HEK293 (cell line): Measurements from ENCODE around the gene CCL18.

Experiments used
- CTCF ChIA-PET: fragments of 350-600 bp; formaldehyde crosslinking; extraction: SDS; loops from one replicate; lab custom pipeline; 2021; ENCODE audit warnings: antibody characterized with exemption; lab: Yijun Ruan, JAX
- POLR2A ChIA-PET: fragments of 300-600 bp; formaldehyde crosslinking; extraction: SDS; loops from one replicate; lab custom pipeline; 2020; ENCODE audit warnings: antibody characterized with exemption, inconsistent platforms; lab: Yijun Ruan, JAX
- H3K27ac ChIP-seq: fragments of 200-500 bp; sonication (Bioruptor generic); 2 replicates; pipeline ENCODE4 v1.5.1; 2014; ENCODE audit warnings: low read depth, low read length, control low read depth, inconsistent platforms; ENCODE audit errors: extremely low read depth
- H3K36me3 ChIP-seq, 2 experiments: fragments of 200-500 bp in 1 of 2; sonication (Bioruptor generic) in 1 of 2; 1 replicate in 1 of 2; 2 replicates in 1 of 2; pipeline ENCODE4 v1.5.1; 2014 to 2017; ENCODE audit warnings: inconsistent platforms in 2 of 2, low read length in 2 of 2; ENCODE audit not compliant: control insufficient read depth in 2 of 2, insufficient read depth in 1 of 2
- H3K4me1 ChIP-seq: fragments of 200-500 bp; sonication (Bioruptor generic); 2 replicates; pipeline ENCODE4 v1.5.1; 2014; ENCODE audit warnings: mild to moderate bottlenecking, low read length, inconsistent platforms; ENCODE audit not compliant: control insufficient read depth, insufficient read depth
- H3K4me3 ChIP-seq: 2 replicates; pipeline ENCODE4 v1.5.1; 2011; ENCODE audit warnings: low read depth, mild to moderate bottlenecking, control low read depth, low read length, moderate library complexity
- H3K9me3 ChIP-seq: fragments of 200-500 bp; sonication (Bioruptor generic); 2 replicates; pipeline ENCODE4 v1.5.1; 2014; ENCODE audit warnings: low read depth, low read length, inconsistent platforms; ENCODE audit not compliant: control insufficient read depth, insufficient read depth
- GFI1B ChIP-seq: fragments of 450-650 bp; formaldehyde crosslinking; IDR thresholded peaks from 2 replicates; pipeline ENCODE4 v1.5.1; 2016; ENCODE audit warnings: missing biosample characterization, missing genetic modification characterization
- GLI2 ChIP-seq: fragments of 450-650 bp; formaldehyde crosslinking; IDR thresholded peaks from 2 replicates; pipeline ENCODE4; 2017; ENCODE audit warnings: missing biosample characterization, missing genetic modification characterization, low read depth, borderline replicate concordance
- GLIS1 ChIP-seq: fragments of 450-650 bp; formaldehyde crosslinking; IDR thresholded peaks from 2 replicates; pipeline ENCODE4 v1.5.1; 2016; ENCODE audit warnings: missing biosample characterization, missing genetic modification characterization
- SALL2 ChIP-seq: fragments of 450-650 bp; formaldehyde crosslinking; IDR thresholded peaks from 2 replicates; pipeline ENCODE4 v1.5.0; 2017; ENCODE audit warnings: missing biosample characterization, mild to moderate bottlenecking, missing genetic modification characterization, borderline replicate concordance
- SETDB1 ChIP-seq: IDR thresholded peaks from one replicate; pipeline ENCODE4 v1.6.1; 2017; ENCODE audit warnings: mild to moderate bottlenecking, low read length, moderate library complexity, mixed read lengths; ENCODE audit not compliant: insufficient read length
- SP7 ChIP-seq: fragments of 450-650 bp; formaldehyde crosslinking; IDR thresholded peaks from 2 replicates; pipeline ENCODE4 v1.5.1; 2016; ENCODE audit warnings: missing biosample characterization, missing genetic modification characterization
- ZFP41 ChIP-seq: fragments of 450-650 bp; formaldehyde crosslinking; IDR thresholded peaks from 2 replicates; pipeline ENCODE4 v1.5.1; 2016; ENCODE audit warnings: missing biosample characterization, missing genetic modification characterization, borderline replicate concordance
- ZNF121 ChIP-seq: fragments of 450-650 bp; formaldehyde crosslinking; IDR thresholded peaks from 2 replicates; pipeline ENCODE4 v1.5.1; 2016; ENCODE audit warnings: missing biosample characterization, missing genetic modification characterization
- ZNF157 ChIP-seq: fragments of 450-650 bp; formaldehyde crosslinking; IDR thresholded peaks from 2 replicates; pipeline ENCODE4 v1.5.1; 2016; ENCODE audit warnings: missing biosample characterization, missing genetic modification characterization
- ZNF175 ChIP-seq: fragments of 450-650 bp; formaldehyde crosslinking; IDR thresholded peaks from 2 replicates; pipeline ENCODE4 v1.5.1; 2016; ENCODE audit warnings: missing biosample characterization, missing genetic modification characterization
- ZNF239 ChIP-seq: fragments of 450-650 bp; formaldehyde crosslinking; IDR thresholded peaks from 2 replicates; pipeline ENCODE4 v1.5.1; 2016; ENCODE audit warnings: missing biosample characterization, missing genetic modification characterization
- ZNF274 ChIP-seq, 2 experiments: fragments of 200-500 bp in 1 of 2; fragments of 450-650 bp in 1 of 2; sonication (Bioruptor generic) in 1 of 2; formaldehyde crosslinking in 1 of 2; IDR thresholded peaks; 2 replicates each; pipeline versions ENCODE4 v1.5.1 to v1.6.1; 2014 to 2016; ENCODE audit warnings: borderline replicate concordance in 1 of 2, inconsistent platforms in 1 of 2, low read length in 1 of 2, missing biosample characterization in 1 of 2, missing genetic modification characterization in 1 of 2
- ZNF324 ChIP-seq: fragments of 450-650 bp; formaldehyde crosslinking; IDR thresholded peaks from 2 replicates; pipeline ENCODE4 v1.5.1; 2016; ENCODE audit warnings: missing biosample characterization, missing genetic modification characterization
- ZNF341 ChIP-seq: fragments of 450-650 bp; formaldehyde crosslinking; IDR thresholded peaks from 2 replicates; pipeline ENCODE4; 2016; ENCODE audit warnings: low read depth, missing biosample characterization, missing genetic modification characterization
- ZNF354C ChIP-seq: fragments of 450-650 bp; formaldehyde crosslinking; IDR thresholded peaks from 2 replicates; pipeline ENCODE4 v1.5.1; 2016; ENCODE audit warnings: missing biosample characterization, missing genetic modification characterization, low read depth, borderline replicate concordance
- ZNF362 ChIP-seq: fragments of 450-650 bp; formaldehyde crosslinking; IDR thresholded peaks from 2 replicates; pipeline ENCODE4 v1.5.1; 2016; ENCODE audit warnings: missing biosample characterization, missing genetic modification characterization
- ZNF416 ChIP-seq: fragments of 450-650 bp; formaldehyde crosslinking; IDR thresholded peaks from 2 replicates; pipeline ENCODE4 v1.5.1; 2016; ENCODE audit warnings: missing biosample characterization, missing genetic modification characterization
- ZNF626 ChIP-seq: fragments of 450-650 bp; sonication (Bioruptor Pico); formaldehyde crosslinking; IDR thresholded peaks from 2 replicates; pipeline ENCODE4 v1.5.1; 2018; ENCODE audit warnings: missing biosample characterization, missing genetic modification characterization, inconsistent platforms
- ZNF664 ChIP-seq: fragments of 450-650 bp; formaldehyde crosslinking; IDR thresholded peaks from 2 replicates; pipeline ENCODE4 v1.5.1; 2016; ENCODE audit warnings: missing biosample characterization, missing genetic modification characterization
- ZSCAN23 ChIP-seq: fragments of 450-650 bp; formaldehyde crosslinking; IDR thresholded peaks from 2 replicates; pipeline ENCODE4 v1.5.1; 2016; ENCODE audit warnings: missing biosample characterization, missing genetic modification characterization
- TF ChIP-seq, protein P1 (sequence below): fragments of 450-650 bp; formaldehyde crosslinking; IDR thresholded peaks from 2 replicates; pipeline ENCODE4 v1.5.1; 2016; ENCODE audit warnings: missing biosample characterization, missing genetic modification characterization
- TF ChIP-seq, protein P2 (sequence below): fragments of 450-650 bp; formaldehyde crosslinking; IDR thresholded peaks from 2 replicates; pipeline ENCODE4 v1.5.1; 2016; ENCODE audit warnings: missing biosample characterization, missing genetic modification characterization

CCL18 gene

DNA sequence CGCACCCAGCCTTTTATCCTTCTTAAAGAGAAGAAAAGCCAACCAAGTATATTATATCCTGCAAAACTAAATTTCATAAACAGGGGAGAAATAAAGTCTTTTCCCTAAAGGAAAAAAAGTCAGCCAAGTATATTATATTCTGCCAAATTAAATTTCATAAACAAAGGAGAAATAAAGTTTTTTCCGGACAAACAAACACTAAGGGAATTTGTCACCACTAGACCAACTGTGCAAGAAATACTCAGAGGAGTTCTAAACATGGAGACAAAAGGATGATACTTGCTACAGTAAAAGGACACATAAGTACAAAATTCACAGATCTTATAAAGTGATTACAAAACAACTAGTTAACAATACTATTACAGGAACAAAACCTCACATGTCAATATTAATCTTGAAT lies 14.4 kb upstream of the CCL18 start:
- POLR2A ChIA-PET, result no interaction called here
- TF ChIP-seq SALL2 (tag by site-specific recombination), result no peak
- 0 out of 2 replicates have a peak, but pooled peaks have one; percentile 61 for TF ChIP-seq ZNF626
- TF ChIP-seq SETDB1, result peak; percentile 95
- TF ChIP-seq, all 188 proteins: peak for 2
- no peak overlapping the region for H3K4me3 ChIP-seq
- no peaks in the 10 kb centered on the region; the same call in none of the 2 replicates for H3K9me3 ChIP-seq
- no peaks in the 10 kb centered on the region for H3K4me1 ChIP-seq
- CTCF ChIA-PET, result interaction anchor here (1.2 kb wide), 1 partner anchor 23 kb away, joined by 3 read pairs; no protein-coding TSS in a partner anchor
- no peaks in the 10 kb centered on the region for H3K36me3 ChIP-seq
- H3K27ac ChIP-seq, result no peak overlapping the region

DNA sequence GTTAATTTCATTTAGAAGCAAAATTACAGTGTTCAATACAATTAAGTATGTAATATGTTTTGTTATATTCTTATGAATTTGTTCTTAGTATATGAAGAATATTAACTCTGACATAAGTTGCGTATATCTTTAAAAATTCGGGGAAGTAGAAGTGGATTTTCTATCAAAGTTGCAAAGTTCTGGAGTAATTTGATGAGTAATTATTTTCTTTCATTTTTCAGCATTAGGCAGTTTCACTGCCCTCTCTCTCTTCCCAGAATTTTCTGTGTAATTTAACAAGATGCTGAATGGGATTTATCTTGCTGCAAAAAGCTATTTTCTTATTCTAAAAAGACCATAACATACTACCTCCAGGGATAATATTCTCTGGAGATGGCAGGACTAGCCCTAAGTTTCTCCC lies 8.9 kb upstream of the CCL18 start:
- H3K4me3 ChIP-seq, result no peak overlapping the region
- TF ChIP-seq ZNF121 (tag by site-specific recombination) (no peak), ZNF239 (no peak)
- TF ChIP-seq, protein P1, sequence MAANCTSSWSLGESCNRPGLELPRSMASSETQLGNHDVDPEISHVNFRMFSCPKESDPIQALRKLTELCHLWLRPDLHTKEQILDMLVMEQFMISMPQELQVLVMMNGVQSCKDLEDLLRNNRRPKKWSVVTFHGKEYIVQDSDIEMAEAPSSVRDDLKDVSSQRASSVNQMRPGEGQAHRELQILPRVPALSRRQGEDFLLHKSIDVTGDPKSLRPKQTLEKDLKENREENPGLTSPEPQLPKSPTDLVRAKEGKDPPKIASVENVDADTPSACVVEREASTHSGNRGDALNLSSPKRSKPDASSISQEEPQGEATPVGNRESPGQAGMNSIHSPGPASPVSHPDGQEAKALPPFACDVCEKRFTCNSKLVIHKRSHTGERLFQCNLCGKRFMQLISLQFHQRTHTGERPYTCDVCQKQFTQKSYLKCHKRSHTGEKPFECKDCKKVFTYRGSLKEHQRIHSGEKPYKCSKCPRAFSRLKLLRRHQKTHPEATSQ (tag by site-specific recombination), result no peak
- TF ChIP-seq, protein P2, sequence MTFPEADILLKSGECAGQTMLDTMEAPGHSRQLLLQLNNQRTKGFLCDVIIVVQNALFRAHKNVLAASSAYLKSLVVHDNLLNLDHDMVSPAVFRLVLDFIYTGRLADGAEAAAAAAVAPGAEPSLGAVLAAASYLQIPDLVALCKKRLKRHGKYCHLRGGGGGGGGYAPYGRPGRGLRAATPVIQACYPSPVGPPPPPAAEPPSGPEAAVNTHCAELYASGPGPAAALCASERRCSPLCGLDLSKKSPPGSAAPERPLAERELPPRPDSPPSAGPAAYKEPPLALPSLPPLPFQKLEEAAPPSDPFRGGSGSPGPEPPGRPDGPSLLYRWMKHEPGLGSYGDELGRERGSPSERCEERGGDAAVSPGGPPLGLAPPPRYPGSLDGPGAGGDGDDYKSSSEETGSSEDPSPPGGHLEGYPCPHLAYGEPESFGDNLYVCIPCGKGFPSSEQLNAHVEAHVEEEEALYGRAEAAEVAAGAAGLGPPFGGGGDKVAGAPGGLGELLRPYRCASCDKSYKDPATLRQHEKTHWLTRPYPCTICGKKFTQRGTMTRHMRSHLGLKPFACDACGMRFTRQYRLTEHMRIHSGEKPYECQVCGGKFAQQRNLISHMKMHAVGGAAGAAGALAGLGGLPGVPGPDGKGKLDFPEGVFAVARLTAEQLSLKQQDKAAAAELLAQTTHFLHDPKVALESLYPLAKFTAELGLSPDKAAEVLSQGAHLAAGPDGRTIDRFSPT, result no peak
- TF ChIP-seq, all 188 proteins: peak for 0
- ChIA-PET CTCF (interaction anchor here (6.1 kb wide), 1 partner anchor 17 kb away, joined by 42 read pairs; no protein-coding TSS in a partner anchor), POLR2A (no interaction called here)
- no peaks in the 10 kb centered on the region for H3K4me1 ChIP-seq
- H3K36me3 ChIP-seq, result no peaks in the 10 kb centered on the region
- no peaks in the 10 kb centered on the region; the same call in none of the 2 replicates for H3K9me3 ChIP-seq
- no peak overlapping the region for H3K27ac ChIP-seq

DNA sequence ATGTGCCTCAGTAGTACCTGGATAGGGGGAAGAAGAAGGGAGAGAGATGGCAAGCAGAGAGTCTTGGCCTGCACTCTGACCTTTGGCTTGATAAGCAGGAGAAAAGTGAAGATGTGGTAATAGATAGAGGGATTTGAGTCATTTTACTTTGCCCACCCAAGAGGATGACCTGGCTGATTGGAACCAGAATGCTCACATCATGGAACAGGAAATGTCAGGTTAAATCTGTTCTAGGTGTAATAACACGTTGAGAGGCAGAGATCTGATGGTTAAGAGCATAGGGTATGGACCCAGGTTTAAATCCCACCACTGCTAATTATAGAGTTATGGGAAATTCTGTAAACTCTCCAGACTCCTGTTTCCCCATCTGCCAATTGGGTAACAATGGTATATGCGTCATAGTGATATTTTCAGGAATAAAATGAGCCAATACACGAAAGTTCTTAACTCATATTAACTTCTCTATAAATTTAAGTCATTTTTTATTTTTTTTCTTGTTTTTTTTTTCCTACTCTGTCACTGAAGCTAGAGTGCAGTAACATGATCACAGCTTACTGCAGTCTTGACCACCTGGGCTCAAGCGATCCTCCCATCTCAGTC lies 8.1 kb upstream of the CCL18 start:
- H3K9me3 ChIP-seq, result no peaks in the 10 kb centered on the region; the same call in 1 of the 2 replicates
- CTCF ChIA-PET, result interaction anchor here (0.5 to 6.1 kb wide), 5 partner anchors 16 to 573 kb away, joined by 3 to 42 read pairs (median 3); no protein-coding TSS in a partner anchor
- TF ChIP-seq GLIS1, result no peak
- no peak for TF ChIP-seq ZNF341 (tag by site-specific recombination)
- no peak for TF ChIP-seq GLI2
- TF ChIP-seq, protein P1 (tag by site-specific recombination), result no peak
- no peak for TF ChIP-seq ZNF354C
- TF ChIP-seq ZSCAN23 (tag by site-specific recombination), result no peak
- TF ChIP-seq ZNF157 (tag by site-specific recombination), result no peak
- TF ChIP-seq ZFP41 (tag by site-specific recombination), result no peak
- TF ChIP-seq ZNF664 (tag by site-specific recombination), result no peak
- no peak for TF ChIP-seq ZNF416
- TF ChIP-seq ZNF324, result no peak
- TF ChIP-seq SP7 (tag by site-specific recombination), result no peak
- no peak for TF ChIP-seq ZNF175 (tag by site-specific recombination)
- no peak for TF ChIP-seq GFI1B (tag by site-specific recombination)
- no peak for TF ChIP-seq ZNF239
- no peak for TF ChIP-seq ZNF362 (tag by site-specific recombination)
- TF ChIP-seq ZNF274 (IDR thresholded peaks at IDR 0.05; ENCODE audit: low read length), result no peak
- TF ChIP-seq ZNF274 (tag by site-specific recombination; IDR thresholded peaks at IDR 0.05; ENCODE audit: borderline replicate concordance), result no peak
- H3K27ac ChIP-seq, result no peak overlapping the region
- no peaks in the 10 kb centered on the region for H3K4me1 ChIP-seq
- H3K4me3 ChIP-seq, result no peak overlapping the region
- no peaks in the 10 kb centered on the region for H3K36me3 ChIP-seq
- POLR2A ChIA-PET, result no interaction called here
